SHP77 (cell line): ENCODE data around the gene PITPNM3.
"Not testable (repeated sequence)": the region's sequence is repeated elsewhere in the genome, so short reads cannot be mapped to it uniquely, and the experiment has no call there.

ENCODE experiments used
- DNase-seq, 2 experiments: peaks; one replicate each; lab custom pipeline; 2025; lab: John Stamatoyannopoulos, UW

Gene PITPNM3

GRCh38 chr17:6574687-6575595, 18.6 kb upstream of the PITPNM3 start:
- no peak for DNase-seq

- DNase-seq: no peak
Measured at GRCh38 chr17:6573982-6574686, 17.8 kb upstream of the PITPNM3 start.

GRCh38 chr17:6573495-6573894, 17.1 kb upstream of the PITPNM3 start:
- DNase-seq: not testable (repeated sequence)

- DNase-seq: no peak
Measured at GRCh38 chr17:6572972-6573370, 16.6 kb upstream of the PITPNM3 start.

- no peak for DNase-seq
Measured at GRCh38 chr17:6571452-6571781, 15.1 kb upstream of the PITPNM3 start.

GRCh38 chr17:6570731-6571451, 14.5 kb upstream of the PITPNM3 start:
- DNase-seq: no peak

GRCh38 chr17:6569370-6570285, 13.3 kb upstream of the PITPNM3 start:
- no peak for DNase-seq

GRCh38 chr17:6568184-6568758, 11.9 kb upstream of the PITPNM3 start:
- DNase-seq: no peak

GRCh38 chr17:6567528-6568183, 11.3 kb upstream of the PITPNM3 start:
- no peak for DNase-seq

GRCh38 chr17:6561446-6561845, 5.1 kb upstream of the PITPNM3 start:
- no peak for DNase-seq

GRCh38 chr17:6560496-6560895, 4.1 kb upstream of the PITPNM3 start:
- no peak for DNase-seq

- DNase-seq: no peak
Measured at GRCh38 chr17:6559753-6560215, 3.4 kb upstream of the PITPNM3 start.

GRCh38 chr17:6558932-6559752, 2.8 kb upstream of the PITPNM3 start:
- no peak for DNase-seq

GRCh38 chr17:6558276-6558675, 1.9 kb upstream of the PITPNM3 start:
- DNase-seq: no peak

- DNase-seq: no peak
Measured at GRCh38 chr17:6557040-6557438, 684 bp upstream of the PITPNM3 start.

GRCh38 chr17:6555331-6556120, 829 bp downstream of the PITPNM3 start:
- no peak for DNase-seq

- no peak for DNase-seq
Measured at GRCh38 chr17:6554871-6555330, 1.5 kb downstream of the PITPNM3 start.

GRCh38 chr17:6554342-6554741, 2.0 kb downstream of the PITPNM3 start:
- no peak for DNase-seq
